Fibroblast of lung (primary cell): ENCODE results near the gene SH3RF1.

Source experiments
- EZH2 ChIP-seq: IDR thresholded peaks from 2 replicates; pipeline ENCODE4 v1.5.1; 2012; ENCODE audit warnings: low read length, control low read depth, mild to moderate bottlenecking; ENCODE audit errors: missing control alignments
- TF ChIP-seq, protein P1 (sequence below), 2 donors: IDR thresholded peaks in 1 of 2; conservative IDR thresholded peaks in 1 of 2; 1 replicate in 1 of 2; 2 replicates in 1 of 2; pipeline ENCODE4 v1.5.1; 2011 to 2012; ENCODE audit warnings: low read length in 2 of 2, control low read depth in 1 of 2, inconsistent platforms in 1 of 2, low read depth in 1 of 2, mild to moderate bottlenecking in 1 of 2

DNA sequence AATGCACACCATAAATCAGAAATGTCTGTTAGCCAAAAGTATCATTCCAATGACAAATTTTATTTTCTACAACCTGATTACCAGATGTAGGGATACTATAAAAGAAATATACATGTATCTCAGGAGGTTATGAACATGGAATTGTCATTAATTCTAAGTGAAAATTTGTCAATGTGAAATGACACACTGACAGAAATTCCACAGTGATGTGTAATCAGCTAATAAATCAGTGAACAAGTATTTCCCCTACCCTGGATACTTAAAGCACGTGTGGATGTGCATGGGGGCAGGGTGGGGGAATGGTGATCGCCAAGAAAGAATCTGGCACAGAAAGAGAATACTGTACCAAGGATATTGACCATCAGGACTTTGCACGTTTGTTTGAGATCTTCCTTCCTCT lies 123.6 kb downstream of the SH3RF1 start:
- TF ChIP-seq, protein P1, sequence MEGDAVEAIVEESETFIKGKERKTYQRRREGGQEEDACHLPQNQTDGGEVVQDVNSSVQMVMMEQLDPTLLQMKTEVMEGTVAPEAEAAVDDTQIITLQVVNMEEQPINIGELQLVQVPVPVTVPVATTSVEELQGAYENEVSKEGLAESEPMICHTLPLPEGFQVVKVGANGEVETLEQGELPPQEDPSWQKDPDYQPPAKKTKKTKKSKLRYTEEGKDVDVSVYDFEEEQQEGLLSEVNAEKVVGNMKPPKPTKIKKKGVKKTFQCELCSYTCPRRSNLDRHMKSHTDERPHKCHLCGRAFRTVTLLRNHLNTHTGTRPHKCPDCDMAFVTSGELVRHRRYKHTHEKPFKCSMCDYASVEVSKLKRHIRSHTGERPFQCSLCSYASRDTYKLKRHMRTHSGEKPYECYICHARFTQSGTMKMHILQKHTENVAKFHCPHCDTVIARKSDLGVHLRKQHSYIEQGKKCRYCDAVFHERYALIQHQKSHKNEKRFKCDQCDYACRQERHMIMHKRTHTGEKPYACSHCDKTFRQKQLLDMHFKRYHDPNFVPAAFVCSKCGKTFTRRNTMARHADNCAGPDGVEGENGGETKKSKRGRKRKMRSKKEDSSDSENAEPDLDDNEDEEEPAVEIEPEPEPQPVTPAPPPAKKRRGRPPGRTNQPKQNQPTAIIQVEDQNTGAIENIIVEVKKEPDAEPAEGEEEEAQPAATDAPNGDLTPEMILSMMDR (conservative IDR thresholded peaks at IDR 0.05 in 1 of 2, IDR thresholded peaks at IDR 0.05 in 1 of 2; ENCODE audit: low read depth in 1 of 2, low read length in 2 of 2): no peak
- no peak for TF ChIP-seq EZH2
